Cardiac fibroblast (primary cell): ENCODE measurements around the gene KLK3.

Experiments
- DNase-seq, 2 donors: peaks; one replicate each; pipeline versions ENCODE4 v3.0.0 to v3.0.0-alpha.2; 2010; ENCODE audit warnings: low read depth in 2 of 2
- H3K4me3 ChIP-seq, 2 donors: replicated peaks in 1 of 2; 1 replicate in 1 of 2; 2 replicates in 1 of 2; pipeline ENCODE4 v1.5.1; 2011; ENCODE audit warnings: low read depth in 2 of 2, low read length in 2 of 2, mild to moderate bottlenecking in 2 of 2, moderate library complexity in 1 of 2
- TF ChIP-seq, protein P1 (sequence below): IDR thresholded peaks from one replicate; pipeline ENCODE4 v1.5.1; 2011; ENCODE audit warnings: low read depth, mild to moderate bottlenecking, low read length, inconsistent platforms

The KLK3 gene

DNA sequence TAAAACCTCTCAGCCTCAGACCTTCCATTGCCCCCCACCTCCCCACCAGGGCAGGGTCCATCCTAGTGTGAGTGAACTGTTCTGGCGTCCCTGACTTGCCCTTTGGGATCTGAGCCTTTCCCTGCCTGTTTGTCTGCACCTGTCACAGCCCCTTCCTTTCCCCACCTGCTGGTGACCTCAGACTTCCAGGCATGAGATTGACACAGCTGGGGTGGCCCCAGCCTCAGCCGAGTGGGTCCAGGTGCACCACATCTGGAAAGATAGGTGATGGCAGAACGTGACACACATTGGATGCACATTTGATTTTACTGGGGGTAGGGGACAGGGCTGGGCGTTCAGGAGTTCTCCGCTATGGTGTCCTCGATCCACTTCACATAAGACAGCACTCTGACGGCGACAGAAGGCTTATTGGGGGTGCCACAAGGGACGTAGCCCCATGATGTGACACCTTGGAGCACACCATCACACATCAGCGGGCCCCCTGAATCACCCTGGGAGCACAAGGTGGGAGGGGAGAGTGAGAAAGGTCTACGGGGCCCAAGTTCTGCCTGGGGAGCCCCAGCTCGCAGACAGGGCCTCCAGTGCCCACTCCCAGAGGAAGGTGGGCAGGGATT lies 35.7 kb upstream of the KLK3 start:
- H3K4me3 ChIP-seq, result no peak overlapping the region
- TF ChIP-seq, protein P1, sequence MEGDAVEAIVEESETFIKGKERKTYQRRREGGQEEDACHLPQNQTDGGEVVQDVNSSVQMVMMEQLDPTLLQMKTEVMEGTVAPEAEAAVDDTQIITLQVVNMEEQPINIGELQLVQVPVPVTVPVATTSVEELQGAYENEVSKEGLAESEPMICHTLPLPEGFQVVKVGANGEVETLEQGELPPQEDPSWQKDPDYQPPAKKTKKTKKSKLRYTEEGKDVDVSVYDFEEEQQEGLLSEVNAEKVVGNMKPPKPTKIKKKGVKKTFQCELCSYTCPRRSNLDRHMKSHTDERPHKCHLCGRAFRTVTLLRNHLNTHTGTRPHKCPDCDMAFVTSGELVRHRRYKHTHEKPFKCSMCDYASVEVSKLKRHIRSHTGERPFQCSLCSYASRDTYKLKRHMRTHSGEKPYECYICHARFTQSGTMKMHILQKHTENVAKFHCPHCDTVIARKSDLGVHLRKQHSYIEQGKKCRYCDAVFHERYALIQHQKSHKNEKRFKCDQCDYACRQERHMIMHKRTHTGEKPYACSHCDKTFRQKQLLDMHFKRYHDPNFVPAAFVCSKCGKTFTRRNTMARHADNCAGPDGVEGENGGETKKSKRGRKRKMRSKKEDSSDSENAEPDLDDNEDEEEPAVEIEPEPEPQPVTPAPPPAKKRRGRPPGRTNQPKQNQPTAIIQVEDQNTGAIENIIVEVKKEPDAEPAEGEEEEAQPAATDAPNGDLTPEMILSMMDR, result no peak
- no peak for DNase-seq

DNA sequence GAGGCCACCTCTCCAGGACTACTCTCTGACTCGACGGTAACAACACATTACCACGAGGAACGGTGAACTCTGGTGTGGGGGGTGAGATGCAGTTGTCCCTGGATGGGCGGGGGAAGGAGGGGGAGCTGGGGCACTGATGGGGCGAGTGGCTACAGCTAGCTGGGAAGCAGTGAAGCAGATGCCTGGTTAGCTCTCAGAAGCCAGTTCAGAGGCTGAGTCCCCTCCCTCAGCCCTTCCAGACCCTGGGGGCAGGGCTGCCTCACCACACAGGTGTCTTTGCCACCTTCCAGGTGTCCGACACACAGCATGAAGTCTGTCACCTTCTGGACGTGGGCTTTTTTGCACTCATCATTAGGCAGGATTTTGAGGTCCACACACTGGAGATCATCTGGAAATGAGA lies 35.1 kb upstream of the KLK3 start:
- H3K4me3 ChIP-seq, result no peak overlapping the region
- DNase-seq, result no peak
- TF ChIP-seq, protein P1, result no peak

DNA sequence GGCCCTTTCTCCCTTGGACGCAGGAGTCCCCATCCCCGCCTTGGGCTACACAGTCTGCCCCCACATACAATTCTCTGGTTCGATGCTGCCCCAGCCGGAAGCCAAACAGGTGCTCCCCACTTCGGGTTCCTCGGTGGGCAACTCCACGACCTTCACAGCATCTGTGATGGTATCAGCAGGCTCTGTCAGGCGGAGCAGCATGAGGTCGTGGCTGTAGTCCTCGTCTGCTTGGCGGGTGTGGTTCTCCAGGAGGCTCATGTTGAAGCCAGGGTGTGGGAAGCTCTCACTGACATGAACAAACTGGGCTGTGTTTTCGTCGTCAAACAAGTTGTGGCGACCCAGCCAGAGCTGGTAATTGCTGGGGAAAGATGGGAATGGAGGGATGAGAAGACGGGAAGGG lies 34.6 kb upstream of the KLK3 start:
- no peak for DNase-seq
- TF ChIP-seq, protein P1, result no peak
- no peak overlapping the region for H3K4me3 ChIP-seq

DNA sequence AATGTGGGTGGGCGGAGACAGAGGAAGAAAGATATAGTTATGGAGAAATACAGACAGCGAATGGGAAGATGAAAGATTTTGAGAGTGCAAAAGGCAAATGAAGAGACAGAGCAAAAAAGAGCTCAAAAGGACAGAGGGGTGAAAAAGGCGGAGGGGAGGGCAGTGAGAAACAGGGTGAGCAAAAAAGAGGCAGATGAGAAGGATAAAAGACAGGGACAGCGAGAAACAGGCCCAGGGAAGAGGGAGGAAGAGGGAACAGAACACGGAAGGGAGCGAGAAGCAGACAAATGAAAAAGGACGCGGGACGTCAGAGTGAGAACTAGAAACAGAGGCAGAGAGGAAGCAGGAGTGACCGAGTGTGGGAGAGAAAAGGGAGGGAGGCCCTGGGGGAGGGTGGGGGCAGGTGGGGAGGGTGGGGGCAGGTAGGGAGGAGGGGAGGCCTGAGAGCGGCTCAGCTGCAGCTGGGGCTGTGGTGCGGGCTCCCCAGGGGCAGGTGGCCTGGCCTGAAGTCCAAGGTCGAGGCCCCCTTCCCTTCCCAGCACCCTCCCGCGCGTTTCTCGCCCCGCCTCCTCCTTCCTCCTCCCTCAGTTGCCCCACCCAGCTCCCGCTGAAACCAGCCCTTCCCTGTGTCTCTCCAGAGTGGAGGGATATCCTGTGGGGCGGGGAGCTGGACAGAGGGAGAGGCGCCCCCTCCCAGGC lies 34.0 kb upstream of the KLK3 start:
- no peak for DNase-seq
- no peak overlapping the region for H3K4me3 ChIP-seq
- TF ChIP-seq, protein P1, result no peak

DNA sequence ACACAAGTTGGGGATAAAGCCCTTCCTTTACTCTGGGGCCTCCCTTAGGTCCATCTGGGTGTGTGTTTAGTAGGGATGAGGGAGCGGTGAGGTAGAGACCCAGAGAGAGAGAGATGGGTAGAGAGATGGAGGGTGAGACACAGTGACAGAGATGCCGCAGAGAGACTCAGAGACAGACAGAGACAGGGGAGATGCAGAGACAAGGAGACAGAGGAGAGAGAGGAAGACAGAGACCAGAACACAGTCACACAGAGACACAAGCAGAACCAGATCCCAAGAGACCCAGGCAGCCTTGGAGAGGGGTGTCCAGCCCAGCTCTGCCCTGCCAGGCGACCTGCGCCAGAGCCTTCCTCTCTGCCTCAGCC lies 33.5 kb upstream of the KLK3 start:
- no peak overlapping the region for H3K4me3 ChIP-seq

DNA sequence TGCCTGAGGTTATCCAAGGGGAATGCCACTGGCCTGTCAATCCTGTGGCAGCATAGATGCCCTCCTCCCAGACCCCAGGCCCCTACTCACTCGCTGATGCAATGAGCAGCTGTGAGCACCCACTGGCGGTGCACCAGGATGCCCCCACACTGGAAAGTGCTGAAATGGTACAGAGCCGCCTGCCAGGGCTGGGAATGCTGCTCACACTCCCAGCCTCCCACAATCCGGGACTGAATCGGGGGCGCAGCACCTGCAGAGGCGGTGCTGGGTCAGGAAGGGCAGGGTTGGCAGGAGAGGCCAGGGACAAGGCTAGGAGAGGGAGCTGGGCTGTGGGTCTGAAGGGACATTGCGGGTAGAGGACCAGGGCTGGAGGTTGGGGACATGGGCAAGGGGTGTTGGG lies 33.1 kb upstream of the KLK3 start:
- TF ChIP-seq, protein P1, result no peak
- no peak for DNase-seq
- H3K4me3 ChIP-seq, result no peak overlapping the region

More for the DNA sequence above, 33.5 kb upstream of the KLK3 start:
- no peak for DNase-seq
- TF ChIP-seq, protein P1, result no peak
